CD14-positive monocyte (primary cell): Measurements from ENCODE around the gene ITPR1. TPM values are rescaled to one million over a fixed set of nuclear protein-coding genes. Genes with fewer than 3 reads are reported as not detected.
A peak's percentile ranks its signal among the peaks of the same experiment; 100 is the strongest.
"Not testable (repeated sequence)": the region's sequence is repeated elsewhere in the genome, so short reads cannot be mapped to it uniquely, and the experiment has no call there.

Experiments used
- DNase-seq, 3 donors: peaks; one replicate each; pipeline ENCODE4 v3.0.0-alpha.2; 2011 to 2022
- H2AFZ ChIP-seq: 2 replicates; pipeline ENCODE4 v1.6.0; 2012; ENCODE audit warnings: mild to moderate bottlenecking, low read depth, low read length, inconsistent platforms; ENCODE audit not compliant: insufficient read depth, poor library complexity, severe bottlenecking
- H3K27ac ChIP-seq, 2 donors: 1 replicate in 1 of 2; 2 replicates in 1 of 2; pipeline ENCODE4 v1.5.1; 2012 to 2013; ENCODE audit warnings: low read length in 2 of 2, control low read depth in 1 of 2, inconsistent platforms in 1 of 2, low read depth in 1 of 2, mild to moderate bottlenecking in 1 of 2
- H3K27me3 ChIP-seq, 2 donors: one replicate each; pipeline versions ENCODE4 v1.6.0 to v1.6.1; 2011 to 2013; ENCODE audit warnings: low read length in 2 of 2; ENCODE audit not compliant: control insufficient read depth in 2 of 2, insufficient read depth in 2 of 2
- H3K36me3 ChIP-seq, 2 donors: replicated peaks in 1 of 2; 1 replicate in 1 of 2; 2 replicates in 1 of 2; pipeline versions ENCODE4 v1.5.1 to v1.6.1; 2012 to 2013; ENCODE audit warnings: low read length in 2 of 2, control low read depth in 1 of 2, inconsistent platforms in 1 of 2, mild to moderate bottlenecking in 1 of 2; ENCODE audit not compliant: insufficient read depth in 2 of 2, control insufficient read depth in 1 of 2
- H3K4me1 ChIP-seq, 2 donors: 1 replicate in 1 of 2; 2 replicates in 1 of 2; pipeline versions ENCODE4 v1.5.1 to v1.6.1; 2012 to 2013; ENCODE audit warnings: low read length in 2 of 2, control low read depth in 1 of 2, inconsistent platforms in 1 of 2, mild to moderate bottlenecking in 1 of 2, moderate library complexity in 1 of 2; ENCODE audit not compliant: insufficient read depth in 2 of 2, control insufficient read depth in 1 of 2
- H3K4me2 ChIP-seq: replicated peaks from 2 replicates; pipeline ENCODE3; 2012; ENCODE audit warnings: low read length, moderate library complexity, mild to moderate bottlenecking; ENCODE audit not compliant: poor library complexity, severe bottlenecking; ENCODE audit errors: extremely low read depth
- H3K4me3 ChIP-seq, 3 experiments: fragments of 200-600 bp in 1 of 3; sonication (generic) in 1 of 3; replicated peaks in 1 of 3; 1 replicate in 2 of 3; 2 replicates in 1 of 3; pipeline ENCODE4 v1.5.1; 2011 to 2013; ENCODE audit warnings: low read length in 3 of 3, mild to moderate bottlenecking in 3 of 3, control low read depth in 2 of 3, low read depth in 2 of 3, inconsistent platforms in 1 of 3, moderate library complexity in 1 of 3
- H3K79me2 ChIP-seq: 2 replicates; pipeline ENCODE4 v1.6.0; 2012; ENCODE audit warnings: mild to moderate bottlenecking, control low read depth, inconsistent platforms, low read length, moderate library complexity; ENCODE audit not compliant: insufficient read depth
- H3K9ac ChIP-seq: 2 replicates; pipeline ENCODE4 v1.6.0; 2017; ENCODE audit warnings: low read length, mild to moderate bottlenecking; ENCODE audit not compliant: insufficient read depth, poor library complexity, severe bottlenecking
- H3K9me3 ChIP-seq, 2 donors: replicated peaks in 1 of 2; 1 replicate in 1 of 2; 2 replicates in 1 of 2; pipeline versions ENCODE4 v1.5.1 to v1.6.1; 2012 to 2013; ENCODE audit warnings: low read length in 2 of 2, control low read depth in 1 of 2; ENCODE audit not compliant: control insufficient read depth in 1 of 2, insufficient read depth in 1 of 2
- H4K20me1 ChIP-seq: 2 replicates; pipeline ENCODE4 v1.6.0; 2012; ENCODE audit warnings: mild to moderate bottlenecking, low read length, control low read depth, moderate library complexity; ENCODE audit not compliant: insufficient read depth
- H3K27ac Mint-ChIP-seq, 7 donors: one replicate each; pipeline ENCODE4 v1.8.0; 2020; ENCODE audit warnings: mild to moderate bottlenecking in 7 of 7, mixed read lengths in 7 of 7, moderate library complexity in 6 of 7, inconsistent platforms in 2 of 7
- H3K27me3 Mint-ChIP-seq, 3 donors: one replicate each; pipeline ENCODE4 v1.8.0; 2021 to 2022; ENCODE audit warnings: low read depth in 3 of 3, mild to moderate bottlenecking in 3 of 3, mixed read lengths in 3 of 3, moderate library complexity in 3 of 3, inconsistent platforms in 1 of 3
- H3K36me3 Mint-ChIP-seq, 2 donors: one replicate each; pipeline ENCODE4 v1.8.0; 2020; ENCODE audit warnings: mixed read lengths in 2 of 2, inconsistent platforms in 1 of 2, mild to moderate bottlenecking in 1 of 2
- H3K4me1 Mint-ChIP-seq: one replicate; pipeline ENCODE4 v1.8.0; 2020; ENCODE audit warnings: mild to moderate bottlenecking, mixed read lengths
- H3K4me3 Mint-ChIP-seq, 2 donors: one replicate each; pipeline ENCODE4 v1.8.0; 2020; ENCODE audit warnings: mild to moderate bottlenecking in 2 of 2, mixed read lengths in 2 of 2, moderate library complexity in 1 of 2
- H3K9me3 Mint-ChIP-seq, 7 donors: one replicate each; pipeline ENCODE4 v1.8.0; 2020 to 2022; ENCODE audit warnings: mixed read lengths in 7 of 7, mild to moderate bottlenecking in 6 of 7, moderate library complexity in 6 of 7, inconsistent platforms in 2 of 7
- CTCF ChIP-seq: fragments of 200-600 bp; IDR thresholded peaks from one replicate; pipeline ENCODE4 v1.8.0; 2022; ENCODE audit warnings: antibody characterized with exemption, mild to moderate bottlenecking
- WGBS: methylation state at CpG from one replicate; pipeline ENCODE4 v1.1.5; 2013; ENCODE audit warnings: missing lambda C conversion rate; ENCODE audit not compliant: insufficient coverage; 5-methylcytosine and 5-hydroxymethylcytosine counted together
- intact Hi-C, 2 donors: fragments of 100-400 bp; cut with micrococcal nuclease; formaldehyde crosslinking; loops; one replicate each; pipeline versions ENCODE4 v1.15.0 to v1.15.1; 2023
- polyA plus RNA-seq, 3 donors: library from polyadenylated mRNA; depleted of rRNA in 1 of 3; unstranded in 2 of 3; stranded (reverse) in 1 of 3; fragments of 300-500 nt in 2 of 3; fragments of >200 nt in 1 of 3; fragmentation: Illumina TruSeq in 2 of 3; gene quantifications; 1 replicate in 2 of 3; 2 replicates in 1 of 3; pipeline ENCODE4 v1.2.3, GENCODE V29; 2012 to 2021

ITPR1 gene
- polyA plus RNA-seq, 3 donors, result 3.2 to 21.1 (median 7.1) TPM

GRCh38 chr3:4588466-4588865 is 95.3 kb downstream of the ITPR1 start:
- peaks cover 38% of the 10 kb centered on the region for H4K20me1 ChIP-seq
- peak in 1 of 3 donors; percentile 6 for DNase-seq

GRCh38 chr3:4589475-4590097 is 96.4 kb downstream of the ITPR1 start:
- Mint-ChIP-seq H3K9me3 (peaks cover 0 to 6% (median 2%) of the 10 kb centered on the region in 7 donors), H3K27ac (peak overlapping the region in 4 of 7 donors; percentile 2 to 51 (median 38)), H3K4me1 (peaks cover 57% of the 10 kb centered on the region), H3K4me3 (no peak overlapping the region), H3K27me3 (no peaks in the 10 kb centered on the region), H3K36me3 (peaks cover 8 to 17% of the 10 kb centered on the region in 2 donors)
- TF ChIP-seq CTCF, result no peak
- no peak overlapping the region for H3K4me2 ChIP-seq
- H3K27ac ChIP-seq, result no peak overlapping the region
- H3K9ac ChIP-seq, result no peak overlapping the region
- 64% methylated on average over 4 of the region's 4 CpGs for WGBS
- no peaks in the 10 kb centered on the region for H3K36me3 ChIP-seq
- no peaks in the 10 kb centered on the region for H3K27me3 ChIP-seq
- H3K4me3 ChIP-seq, result no peak overlapping the region
- no peak for DNase-seq
- intact Hi-C loops, result no loop called here
- H4K20me1 ChIP-seq, result peaks cover 35% of the 10 kb centered on the region
- peaks cover 23 to 48% of the 10 kb centered on the region in 2 donors for H3K4me1 ChIP-seq
- no peak overlapping the region for H2AFZ ChIP-seq
- H3K79me2 ChIP-seq, result peaks cover 55% of the 10 kb centered on the region
- no peaks in the 10 kb centered on the region for H3K9me3 ChIP-seq

More at GRCh38 chr3:4588466-4588865, 95.3 kb downstream of the ITPR1 start:
- Histone ChIP-seq H3K36me3 (no peaks in the 10 kb centered on the region), H3K9ac (no peak overlapping the region), H3K9me3 (no peaks in the 10 kb centered on the region), H3K79me2 (peaks cover 46% of the 10 kb centered on the region), H3K4me3 (no peak overlapping the region), H3K27ac (no peak overlapping the region), H2AFZ (no peak overlapping the region), H3K4me1 (peaks cover 34 to 59% of the 10 kb centered on the region in 2 donors), H3K4me2 (no peak overlapping the region), H3K27me3 (no peaks in the 10 kb centered on the region)
- intact Hi-C loops, result no loop called here
- H3K36me3 Mint-ChIP-seq, result peaks cover 8 to 17% of the 10 kb centered on the region in 2 donors
- no peaks in the 10 kb centered on the region for H3K27me3 Mint-ChIP-seq
- H3K27ac Mint-ChIP-seq, result no peak overlapping the region
- peaks cover 69% of the 10 kb centered on the region for H3K4me1 Mint-ChIP-seq
- H3K9me3 Mint-ChIP-seq, result peaks cover 0 to 6% (median 2%) of the 10 kb centered on the region in 7 donors
- H3K4me3 Mint-ChIP-seq, result no peak overlapping the region
- no peak for TF ChIP-seq CTCF
- WGBS, result 82% methylated on average over 2 of the region's 4 CpGs

DNA sequence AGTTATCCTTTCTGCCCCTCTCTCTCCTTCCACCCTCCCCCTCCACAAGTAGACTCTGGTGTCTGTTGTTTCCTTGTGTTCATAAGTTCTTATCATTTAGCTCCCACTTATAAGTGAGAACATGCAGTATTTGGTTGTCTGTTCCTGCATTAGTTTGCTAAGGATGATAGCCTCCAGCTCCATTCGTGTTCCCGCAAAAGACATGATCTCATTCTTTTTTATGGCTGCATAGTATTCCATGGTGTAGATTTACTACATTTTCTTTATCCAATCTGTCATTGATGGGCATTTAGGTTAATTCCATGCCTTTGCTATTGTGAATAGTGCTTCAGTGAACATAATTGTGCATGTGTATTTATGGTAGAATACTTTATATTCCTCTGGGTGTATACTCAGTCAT is 97.7 kb downstream of the ITPR1 start:
- H3K4me2 ChIP-seq, H3K9ac ChIP-seq, H3K27me3 ChIP-seq, intact Hi-C loops, H3K4me3 ChIP-seq, H3K9me3 Mint-ChIP-seq, DNase-seq, H3K9me3 ChIP-seq, H3K27ac ChIP-seq, H3K4me3 Mint-ChIP-seq, H3K36me3 ChIP-seq, H3K27me3 Mint-ChIP-seq, H2AFZ ChIP-seq: not testable (repeated sequence)
- H3K79me2 ChIP-seq, result peaks cover 63% of the 10 kb centered on the region
- H3K4me1 Mint-ChIP-seq, result peaks cover 46% of the 10 kb centered on the region
- WGBS, result no CpG with 5 or more reads among the region's 2 CpGs
- H4K20me1 ChIP-seq, result peaks cover 35% of the 10 kb centered on the region
- H3K4me1 ChIP-seq, result peaks cover 13 to 36% of the 10 kb centered on the region in 2 donors
- peaks cover 8 to 17% of the 10 kb centered on the region in 2 donors for H3K36me3 Mint-ChIP-seq
- peak overlapping the region in 1 of 7 donors; percentile 72 for H3K27ac Mint-ChIP-seq
